GM11168 (cell line): ENCODE data around the gene SNAP25.

Source experiments
- in situ Hi-C: fragments of 300-500 bp; cut with MboI; formaldehyde crosslinking; loops from one replicate; pipeline ENCODE4 v1.12.0; 2022; ENCODE audit warnings: low sequenced_read_pairs; ENCODE audit not compliant: unreplicated experiment

The SNAP25 gene

GRCh38 chr20:10259166-10259565, 40.5 kb downstream of the SNAP25 start:
- in situ Hi-C loops, result no loop called here

- in situ Hi-C loops, result no loop called here
These were observed 41.7 kb downstream of the SNAP25 start for GRCh38 chr20:10260316-10260715.

- in situ Hi-C loops, result no loop called here
These were observed 43.1 kb downstream of the SNAP25 start for GRCh38 chr20:10261702-10262101.

GRCh38 chr20:10263385-10264165, 44.9 kb downstream of the SNAP25 start:
- in situ Hi-C loops, result no loop called here

- in situ Hi-C loops, result no loop called here
These were observed 45.5 kb downstream of the SNAP25 start for GRCh38 chr20:10264166-10264558.

GRCh38 chr20:10268636-10269035, 50.0 kb downstream of the SNAP25 start:
- in situ Hi-C loops, result no loop called here

GRCh38 chr20:10270630-10271029, 52.0 kb downstream of the SNAP25 start:
- in situ Hi-C loops, result no loop called here

- in situ Hi-C loops, result no loop called here
These were observed 53.0 kb downstream of the SNAP25 start for GRCh38 chr20:10271494-10272219.

GRCh38 chr20:10276878-10277580, 58.4 kb downstream of the SNAP25 start:
- in situ Hi-C loops, result no loop called here

- in situ Hi-C loops, result no loop called here
These were observed 59.0 kb downstream of the SNAP25 start for GRCh38 chr20:10277616-10278015.

GRCh38 chr20:10278412-10278811, 59.8 kb downstream of the SNAP25 start:
- in situ Hi-C loops, result no loop called here

GRCh38 chr20:10280018-10280908, 61.6 kb downstream of the SNAP25 start:
- in situ Hi-C loops, result no loop called here

- in situ Hi-C loops, result no loop called here
These were observed 63.3 kb downstream of the SNAP25 start for GRCh38 chr20:10281911-10282310.

GRCh38 chr20:10282979-10283456, 64.4 kb downstream of the SNAP25 start:
- in situ Hi-C loops, result no loop called here

- in situ Hi-C loops, result no loop called here
These were observed 67.7 kb downstream of the SNAP25 start for GRCh38 chr20:10286356-10286755.

GRCh38 chr20:10288421-10288820, 69.8 kb downstream of the SNAP25 start:
- in situ Hi-C loops, result no loop called here

- in situ Hi-C loops, result no loop called here
These were observed 70.5 kb downstream of the SNAP25 start for GRCh38 chr20:10288954-10289646.

- in situ Hi-C loops, result no loop called here
These were observed 73.1 kb downstream of the SNAP25 start for GRCh38 chr20:10291568-10292248.

GRCh38 chr20:10297223-10297622, 78.6 kb downstream of the SNAP25 start:
- in situ Hi-C loops, result no loop called here
